Progenitor cell of endocrine pancreas (in vitro differentiated cells): ENCODE results near the gene CDK8. TPM values are rescaled to one million over a fixed set of nuclear protein-coding genes. Genes with fewer than 3 reads are reported as not detected.
"Not testable (repeated sequence)": the region's sequence is repeated elsewhere in the genome, so short reads cannot be mapped to it uniquely, and the experiment has no call there.

Experiments
- DNase-seq: peaks from one replicate; pipeline ENCODE4 v3.0.0; 2021; ENCODE audit warnings: low spot score; ENCODE audit not compliant: unreplicated experiment
- H3K27ac Mint-ChIP-seq: 2 replicates; pipeline ENCODE4 v1.8.0; 2021; ENCODE audit warnings: mild to moderate bottlenecking, moderate library complexity, mixed read lengths
- H3K27me3 Mint-ChIP-seq: 2 replicates; pipeline ENCODE4 v1.8.0; 2021; ENCODE audit warnings: mixed read lengths
- H3K36me3 Mint-ChIP-seq: 2 replicates; pipeline ENCODE4 v1.8.0; 2022; ENCODE audit warnings: mixed read lengths; ENCODE audit not compliant: insufficient read depth
- H3K4me1 Mint-ChIP-seq: 2 replicates; pipeline ENCODE4 v1.8.0; 2021; ENCODE audit warnings: low read depth, mixed read lengths
- H3K4me3 Mint-ChIP-seq: 2 replicates; pipeline ENCODE4 v1.8.0; 2021; ENCODE audit warnings: low read depth, mild to moderate bottlenecking, moderate library complexity, mixed read lengths
- H3K9me3 Mint-ChIP-seq: 2 replicates; pipeline ENCODE4 v1.8.0; 2021; ENCODE audit warnings: low read depth, mixed read lengths
- total RNA-seq: library from RNA; stranded (reverse); gene quantifications from 2 replicates; pipeline ENCODE4 v1.2.1, GENCODE V29; 2021
- TF ChIP-seq, protein P1 (sequence below): fragments of 200-600 bp; sonication (generic); IDR thresholded peaks from one replicate; pipeline ENCODE4 v1.5.0; 2021; ENCODE audit warnings: antibody characterized with exemption, mild to moderate bottlenecking; ENCODE audit not compliant: unreplicated experiment

Gene CDK8
- total RNA-seq, 1 donor from 2014 or later, result 31.7 TPM

- TF ChIP-seq, protein P1, sequence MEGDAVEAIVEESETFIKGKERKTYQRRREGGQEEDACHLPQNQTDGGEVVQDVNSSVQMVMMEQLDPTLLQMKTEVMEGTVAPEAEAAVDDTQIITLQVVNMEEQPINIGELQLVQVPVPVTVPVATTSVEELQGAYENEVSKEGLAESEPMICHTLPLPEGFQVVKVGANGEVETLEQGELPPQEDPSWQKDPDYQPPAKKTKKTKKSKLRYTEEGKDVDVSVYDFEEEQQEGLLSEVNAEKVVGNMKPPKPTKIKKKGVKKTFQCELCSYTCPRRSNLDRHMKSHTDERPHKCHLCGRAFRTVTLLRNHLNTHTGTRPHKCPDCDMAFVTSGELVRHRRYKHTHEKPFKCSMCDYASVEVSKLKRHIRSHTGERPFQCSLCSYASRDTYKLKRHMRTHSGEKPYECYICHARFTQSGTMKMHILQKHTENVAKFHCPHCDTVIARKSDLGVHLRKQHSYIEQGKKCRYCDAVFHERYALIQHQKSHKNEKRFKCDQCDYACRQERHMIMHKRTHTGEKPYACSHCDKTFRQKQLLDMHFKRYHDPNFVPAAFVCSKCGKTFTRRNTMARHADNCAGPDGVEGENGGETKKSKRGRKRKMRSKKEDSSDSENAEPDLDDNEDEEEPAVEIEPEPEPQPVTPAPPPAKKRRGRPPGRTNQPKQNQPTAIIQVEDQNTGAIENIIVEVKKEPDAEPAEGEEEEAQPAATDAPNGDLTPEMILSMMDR, result no peak
- no peaks in the 10 kb centered on the region for H3K9me3 Mint-ChIP-seq
- no peak for DNase-seq
- no peaks in the 10 kb centered on the region for H3K36me3 Mint-ChIP-seq
- H3K27me3 Mint-ChIP-seq, result peaks cover 16% of the 10 kb centered on the region
- H3K27ac Mint-ChIP-seq, result no peak overlapping the region
- H3K4me3 Mint-ChIP-seq, result no peak overlapping the region
- no peaks in the 10 kb centered on the region for H3K4me1 Mint-ChIP-seq
Observed at GRCh38 chr13:26236296-26236695, 17.6 kb upstream of the CDK8 start.

- TF ChIP-seq, protein P1, result no peak
- no peak overlapping the region for H3K27ac Mint-ChIP-seq
- peaks cover 1% of the 10 kb centered on the region for H3K4me1 Mint-ChIP-seq
- H3K27me3 Mint-ChIP-seq, result no peaks in the 10 kb centered on the region
- H3K36me3 Mint-ChIP-seq, result no peaks in the 10 kb centered on the region
- H3K4me3 Mint-ChIP-seq, result no peak overlapping the region
- peaks cover 11% of the 10 kb centered on the region for H3K9me3 Mint-ChIP-seq
- DNase-seq, result no peak
Observed at GRCh38 chr13:26246154-26246553, 7.8 kb upstream of the CDK8 start.

GRCh38 chr13:26247011-26247410 is 6.9 kb upstream of the CDK8 start:
- Mint-ChIP-seq H3K27ac (no peak overlapping the region), H3K27me3 (no peaks in the 10 kb centered on the region), H3K36me3 (no peaks in the 10 kb centered on the region), H3K9me3 (peaks cover 9% of the 10 kb centered on the region), H3K4me1 (peaks cover 1% of the 10 kb centered on the region), H3K4me3 (no peak overlapping the region)
- TF ChIP-seq, protein P1, result no peak
- DNase-seq, result no peak

- Mint-ChIP-seq H3K4me3 (no peak overlapping the region), H3K27me3 (no peaks in the 10 kb centered on the region), H3K9me3 (peaks cover 5% of the 10 kb centered on the region), H3K36me3 (no peaks in the 10 kb centered on the region), H3K4me1 (peaks cover 1% of the 10 kb centered on the region), H3K27ac (no peak overlapping the region)
- no peak for DNase-seq
- TF ChIP-seq, protein P1, result no peak
Observed at GRCh38 chr13:26247608-26248007, 6.3 kb upstream of the CDK8 start.

DNA sequence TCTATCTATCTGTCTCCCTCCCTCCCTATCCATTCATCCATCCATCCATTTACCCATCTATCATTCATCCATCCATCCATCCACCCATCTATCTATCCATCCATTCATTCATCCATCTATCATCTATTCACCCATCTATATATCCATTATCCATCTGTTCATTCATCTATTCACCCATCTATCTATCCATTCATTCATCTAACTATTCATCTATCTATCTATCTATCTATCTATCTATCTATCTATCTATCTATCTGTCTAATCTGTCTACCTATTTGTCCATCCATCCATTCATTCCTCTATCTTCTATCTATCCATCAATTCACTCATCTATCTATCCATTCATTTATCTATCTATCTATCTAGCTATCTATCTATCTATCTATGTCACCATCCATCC is 4.4 kb upstream of the CDK8 start:
- H3K4me3 Mint-ChIP-seq, result no peak overlapping the region
- DNase-seq, result no peak
- no peaks in the 10 kb centered on the region for H3K9me3 Mint-ChIP-seq
- peaks cover 3% of the 10 kb centered on the region for H3K4me1 Mint-ChIP-seq
- no peaks in the 10 kb centered on the region for H3K27me3 Mint-ChIP-seq
- H3K27ac Mint-ChIP-seq, result no peak overlapping the region
- H3K36me3 Mint-ChIP-seq, result no peaks in the 10 kb centered on the region
- TF ChIP-seq, protein P1, result no peak

DNA sequence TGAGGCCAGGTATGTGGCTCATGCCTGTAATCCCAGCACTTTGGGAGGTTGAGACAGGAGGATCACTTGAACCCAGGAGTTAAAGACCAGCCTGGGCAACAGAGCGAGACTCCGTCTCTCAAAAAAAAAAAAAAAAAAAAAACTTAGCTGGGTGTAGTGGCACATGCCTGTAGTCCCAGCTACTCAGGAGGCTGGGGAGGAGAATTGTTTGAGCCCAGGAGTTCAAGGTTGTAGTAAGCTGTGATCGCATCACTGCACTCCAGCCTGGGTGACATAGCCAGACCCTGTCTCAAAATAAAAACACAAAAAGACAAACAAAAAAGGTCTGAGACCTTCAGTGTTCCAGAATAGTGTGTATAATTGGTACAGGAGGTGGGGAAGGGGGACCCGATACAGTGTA is 1.9 kb upstream of the CDK8 start:
- not testable (repeated sequence) for H3K36me3 Mint-ChIP-seq, DNase-seq, H3K4me3 Mint-ChIP-seq, H3K27ac Mint-ChIP-seq, H3K27me3 Mint-ChIP-seq, H3K9me3 Mint-ChIP-seq
- peaks cover 21% of the 10 kb centered on the region for H3K4me1 Mint-ChIP-seq
